Left renal pelvis (tissue), 4 donors: ENCODE results near the gene SLC22A13. TPM values are rescaled to one million over a fixed set of nuclear protein-coding genes. Genes with fewer than 3 reads are reported as not detected.
"Not testable (repeated sequence)": the region's sequence is repeated elsewhere in the genome, so short reads cannot be mapped to it uniquely, and the experiment has no call there.

Source experiments
- DNase-seq, 4 donors: peaks; one replicate each; pipeline ENCODE4 v3.0.0-alpha.2; 2013; ENCODE audit warnings: low read depth in 4 of 4, low spot score in 3 of 4
- polyA plus RNA-seq, 4 donors: library from polyadenylated mRNA; unstranded; fragments of 120-200 nt; gene quantifications; one replicate each; pipeline ENCODE4 v1.2.1, GENCODE V29; 2013; ENCODE audit not compliant: insufficient read length in 4 of 4

The SLC22A13 gene
- polyA plus RNA-seq, 4 donors, result 0.12 to 3.8 (median 2.1) TPM

GRCh38 chr3:38297537-38297936 is 31.9 kb downstream of the SLC22A13 start:
- no peak for DNase-seq

- DNase-seq, result no peak
Measured at GRCh38 chr3:38297947-38298711, 32.5 kb downstream of the SLC22A13 start.

GRCh38 chr3:38306941-38307340 is 41.3 kb downstream of the SLC22A13 start:
- DNase-seq, result no peak

GRCh38 chr3:38307599-38307998 is 42.0 kb downstream of the SLC22A13 start:
- no peak for DNase-seq

- DNase-seq, result no peak
Measured at GRCh38 chr3:38308456-38308855, 42.8 kb downstream of the SLC22A13 start.

GRCh38 chr3:38311476-38311875 is 45.9 kb downstream of the SLC22A13 start:
- no peak for DNase-seq

- no peak for DNase-seq
Measured at GRCh38 chr3:38311941-38312340, 46.3 kb downstream of the SLC22A13 start.

GRCh38 chr3:38312356-38312755 is 46.7 kb downstream of the SLC22A13 start:
- no peak for DNase-seq

- DNase-seq, result no peak
Measured at GRCh38 chr3:38313263-38313662, 47.7 kb downstream of the SLC22A13 start.

- DNase-seq, result no peak
Measured at GRCh38 chr3:38313695-38314094, 48.1 kb downstream of the SLC22A13 start.

GRCh38 chr3:38314112-38314763 is 48.6 kb downstream of the SLC22A13 start:
- DNase-seq, result no peak

GRCh38 chr3:38314764-38315487 is 49.3 kb downstream of the SLC22A13 start:
- no peak for DNase-seq

- DNase-seq, result no peak
Measured at GRCh38 chr3:38315488-38316230, 50.0 kb downstream of the SLC22A13 start.

GRCh38 chr3:38316356-38317191 is 51.0 kb downstream of the SLC22A13 start:
- no peak for DNase-seq

GRCh38 chr3:38317192-38317759 is 51.7 kb downstream of the SLC22A13 start:
- no peak for DNase-seq

GRCh38 chr3:38318766-38319671 is 53.4 kb downstream of the SLC22A13 start:
- DNase-seq, result no peak

- not testable (repeated sequence) for DNase-seq
Measured at GRCh38 chr3:38320638-38321037, 55.0 kb downstream of the SLC22A13 start.

GRCh38 chr3:38323060-38323459 is 57.4 kb downstream of the SLC22A13 start:
- no peak for DNase-seq

GRCh38 chr3:38325256-38325655 is 59.6 kb downstream of the SLC22A13 start:
- no peak for DNase-seq
